Omental fat pad (tissue), 4 donors: ENCODE results near the gene C12orf75. TPM values are rescaled to one million over a fixed set of nuclear protein-coding genes. Genes with fewer than 3 reads are reported as not detected.

Experiments used
- ATAC-seq: fragments of 150-250 bp; one replicate; pipeline ENCODE4 v1.9.1; 2016; ENCODE audit warnings: mild to moderate bottlenecking, moderate library complexity; ENCODE audit not compliant: low FRiP score
- DNase-seq: peaks from one replicate; pipeline ENCODE4 v3.0.0-alpha.2; 2019; ENCODE audit warnings: low spot score
- total RNA-seq, 4 donors: library from RNA; depleted of rRNA; stranded (reverse); fragments of >200 nt; gene quantifications; one replicate each; pipeline ENCODE4 v1.1.0, GENCODE V29; 2016
- TF ChIP-seq, protein P1 (sequence below), 3 donors: fragments of 450-650 bp; IDR thresholded peaks; one replicate each; pipeline ENCODE4 v1.5.1; 2016 to 2017; ENCODE audit warnings: antibody characterized with exemption in 3 of 3, mild to moderate bottlenecking in 3 of 3, moderate library complexity in 2 of 3

C12orf75 gene
- total RNA-seq, 4 donors from 2014 or later: 3.5 to 7.0 (median 3.8) TPM

DNA sequence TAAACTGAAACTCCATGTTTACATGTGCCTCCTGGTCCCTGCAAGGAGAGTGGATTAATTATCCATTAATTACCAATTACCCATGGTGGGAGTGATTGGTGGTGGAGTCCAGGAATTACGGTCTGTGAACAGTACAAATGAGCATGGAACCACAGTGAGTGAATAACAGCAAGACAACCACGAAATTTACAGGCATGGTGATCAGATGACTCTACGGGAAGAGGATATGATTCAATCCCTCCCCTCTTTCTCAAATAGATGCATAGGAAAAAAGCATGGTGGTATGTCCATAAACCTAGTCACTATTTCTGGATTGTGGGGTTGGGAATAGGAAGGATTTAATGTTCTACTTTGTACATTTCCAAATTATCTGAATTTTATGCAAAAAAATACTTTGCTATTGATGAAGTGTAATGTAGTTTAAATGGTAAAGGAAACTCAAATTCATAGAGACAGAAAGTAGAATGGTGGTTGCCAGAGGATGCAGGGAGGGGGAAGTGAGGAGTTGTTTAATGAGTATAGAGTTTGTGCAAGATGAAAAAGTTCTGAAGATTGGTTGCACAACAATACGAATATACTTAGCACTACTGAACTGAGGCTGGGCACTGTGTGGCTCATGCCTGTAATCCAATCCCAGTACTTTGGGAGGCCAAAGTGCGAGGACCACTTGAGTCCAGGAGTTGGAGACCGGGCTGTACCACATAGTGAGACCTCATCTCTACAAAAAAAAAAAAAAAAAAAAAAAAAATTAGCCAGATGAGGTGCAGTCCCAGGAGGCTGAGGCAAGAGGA lies 41.2 kb upstream of the C12orf75 start:
- TF ChIP-seq, protein P1, sequence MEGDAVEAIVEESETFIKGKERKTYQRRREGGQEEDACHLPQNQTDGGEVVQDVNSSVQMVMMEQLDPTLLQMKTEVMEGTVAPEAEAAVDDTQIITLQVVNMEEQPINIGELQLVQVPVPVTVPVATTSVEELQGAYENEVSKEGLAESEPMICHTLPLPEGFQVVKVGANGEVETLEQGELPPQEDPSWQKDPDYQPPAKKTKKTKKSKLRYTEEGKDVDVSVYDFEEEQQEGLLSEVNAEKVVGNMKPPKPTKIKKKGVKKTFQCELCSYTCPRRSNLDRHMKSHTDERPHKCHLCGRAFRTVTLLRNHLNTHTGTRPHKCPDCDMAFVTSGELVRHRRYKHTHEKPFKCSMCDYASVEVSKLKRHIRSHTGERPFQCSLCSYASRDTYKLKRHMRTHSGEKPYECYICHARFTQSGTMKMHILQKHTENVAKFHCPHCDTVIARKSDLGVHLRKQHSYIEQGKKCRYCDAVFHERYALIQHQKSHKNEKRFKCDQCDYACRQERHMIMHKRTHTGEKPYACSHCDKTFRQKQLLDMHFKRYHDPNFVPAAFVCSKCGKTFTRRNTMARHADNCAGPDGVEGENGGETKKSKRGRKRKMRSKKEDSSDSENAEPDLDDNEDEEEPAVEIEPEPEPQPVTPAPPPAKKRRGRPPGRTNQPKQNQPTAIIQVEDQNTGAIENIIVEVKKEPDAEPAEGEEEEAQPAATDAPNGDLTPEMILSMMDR (IDR thresholded peaks at IDR 0.05): no peak
- DNase-seq (no peak), ATAC-seq (no peak)

DNA sequence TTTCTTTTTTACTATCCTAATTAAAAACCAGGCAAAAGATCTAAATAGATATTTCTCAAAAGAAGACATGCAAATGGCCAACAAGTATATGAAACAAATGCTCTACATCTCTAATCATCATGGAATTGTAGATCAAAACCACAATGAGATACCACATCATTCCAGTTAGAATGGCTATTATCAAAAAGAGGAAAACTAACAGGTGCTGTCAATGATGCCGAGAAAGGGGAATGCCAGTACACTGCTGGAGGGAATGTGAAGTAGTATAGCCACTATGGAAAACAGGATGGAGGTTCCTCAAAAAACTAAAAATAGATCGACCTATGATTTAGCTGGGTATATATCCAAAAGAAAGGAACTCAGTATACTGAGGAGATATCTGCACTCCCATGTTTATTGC lies 39.0 kb upstream of the C12orf75 start:
- TF ChIP-seq, protein P1 (IDR thresholded peaks at IDR 0.05): no peak
- no peak for ATAC-seq
- no peak for DNase-seq

DNA sequence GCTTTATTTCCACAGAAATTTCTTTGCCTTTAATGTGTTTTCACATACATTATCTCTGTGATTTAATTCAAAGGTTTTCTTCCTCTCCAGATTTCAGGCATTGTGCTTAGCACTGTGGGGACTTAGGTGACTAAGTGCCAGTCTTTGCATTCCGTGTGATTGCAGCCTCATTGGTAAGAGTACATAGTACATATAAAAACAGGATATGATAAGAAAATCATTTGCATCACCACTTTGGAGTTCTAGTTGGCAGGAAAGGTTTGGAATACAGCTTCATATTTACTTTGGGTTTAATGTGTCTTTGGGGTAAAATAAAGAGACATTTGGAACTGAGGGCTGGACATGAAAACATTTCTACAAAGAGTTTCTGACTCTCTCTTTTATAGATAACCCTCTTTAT lies 37.8 kb upstream of the C12orf75 start:
- no peak for ATAC-seq
- DNase-seq: no peak
- TF ChIP-seq, protein P1 (IDR thresholded peaks at IDR 0.05): no peak

DNA sequence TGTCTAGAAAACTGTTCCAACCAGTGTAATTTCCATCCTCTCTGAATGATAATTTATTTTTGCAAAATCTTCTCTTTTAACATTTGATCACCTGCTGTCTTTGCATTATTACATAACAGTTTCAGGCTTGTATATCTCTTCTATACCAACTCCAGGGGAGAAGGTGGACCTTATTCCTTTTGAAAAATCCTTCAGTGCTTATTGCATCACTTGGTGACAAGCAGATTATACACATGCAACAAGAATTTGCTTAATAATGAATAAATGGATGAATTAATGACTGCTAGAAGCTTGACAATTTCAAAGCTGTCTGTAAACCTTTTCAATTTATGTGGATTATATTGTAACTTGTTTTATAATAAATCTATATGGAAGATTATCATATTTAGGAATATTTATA lies 37.3 kb upstream of the C12orf75 start:
- no peak for DNase-seq
- TF ChIP-seq, protein P1 (IDR thresholded peaks at IDR 0.05): no peak
- ATAC-seq: no peak

DNA sequence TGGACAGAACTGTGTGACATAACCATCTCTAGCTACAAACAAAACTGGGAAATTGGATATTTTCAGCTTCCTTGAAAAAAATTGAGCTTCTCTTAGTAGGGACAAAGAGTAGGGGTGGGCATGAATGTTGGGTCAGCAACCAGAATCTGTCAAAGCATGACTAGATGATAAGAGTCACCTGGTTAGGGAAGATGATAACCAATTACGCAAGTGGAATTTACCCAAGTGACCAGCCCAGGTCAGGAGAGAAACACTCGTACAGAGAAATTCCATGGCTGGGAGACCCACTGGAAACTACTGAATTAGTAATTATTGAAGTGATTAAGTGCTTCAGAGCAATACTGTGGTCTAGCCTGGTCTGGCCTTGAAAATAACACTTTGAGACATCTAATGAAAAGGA lies 36.3 kb upstream of the C12orf75 start:
- DNase-seq (no peak), ATAC-seq (no peak)
- TF ChIP-seq, protein P1 (IDR thresholded peaks at IDR 0.05): no peak

DNA sequence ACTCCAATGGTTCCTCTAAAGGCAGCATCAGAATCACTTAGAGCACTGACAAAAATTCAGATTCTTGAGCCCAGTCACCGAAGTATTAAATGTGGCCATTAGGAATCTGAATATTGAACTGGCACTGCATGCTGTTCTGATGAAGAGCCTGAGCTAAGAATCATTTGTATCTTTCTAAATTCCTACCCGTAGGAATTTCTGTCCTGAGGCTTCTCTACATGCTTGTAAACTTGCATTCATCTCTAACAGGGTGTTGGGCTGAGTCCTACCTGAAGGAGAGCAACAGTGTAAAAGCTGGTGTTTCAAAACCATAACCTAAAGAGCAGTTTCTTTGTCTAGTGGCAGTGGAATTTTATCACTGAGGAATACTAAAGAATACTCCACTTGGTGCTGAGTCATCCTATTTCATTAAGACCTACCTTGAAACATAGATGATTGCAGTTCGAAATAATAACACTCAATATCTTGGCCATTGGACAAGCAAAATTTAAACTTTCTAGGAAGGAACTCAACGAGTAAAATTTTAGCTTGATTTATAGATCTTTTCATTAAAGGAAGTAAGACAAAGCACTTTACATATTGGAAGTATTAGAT lies 35.5 kb upstream of the C12orf75 start:
- ATAC-seq (no peak), DNase-seq (no peak)
- TF ChIP-seq, protein P1 (IDR thresholded peaks at IDR 0.05): no peak
